GM12891 (cell line): ENCODE data around the gene WDR27.

Experiments used
- PAX5 ChIP-seq: IDR thresholded peaks from 2 replicates; pipeline ENCODE4 v1.6.1; 2011; ENCODE audit warnings: low read length, moderate library complexity, mild to moderate bottlenecking; ENCODE audit not compliant: insufficient read depth, severe bottlenecking
- POLR2A ChIP-seq: IDR thresholded peaks from 2 replicates; pipeline ENCODE4 v1.6.1; 2011; ENCODE audit warnings: low read depth, low read length, control low read depth
- POLR2AphosphoS5 ChIP-seq: IDR thresholded peaks from 2 replicates; pipeline ENCODE4 v1.6.1; 2011; ENCODE audit warnings: low read depth, low read length, control low read depth
- TAF1 ChIP-seq: IDR thresholded peaks from 2 replicates; pipeline ENCODE4 v1.6.1; 2011; ENCODE audit warnings: low read depth, low read length, control low read depth

DNA sequence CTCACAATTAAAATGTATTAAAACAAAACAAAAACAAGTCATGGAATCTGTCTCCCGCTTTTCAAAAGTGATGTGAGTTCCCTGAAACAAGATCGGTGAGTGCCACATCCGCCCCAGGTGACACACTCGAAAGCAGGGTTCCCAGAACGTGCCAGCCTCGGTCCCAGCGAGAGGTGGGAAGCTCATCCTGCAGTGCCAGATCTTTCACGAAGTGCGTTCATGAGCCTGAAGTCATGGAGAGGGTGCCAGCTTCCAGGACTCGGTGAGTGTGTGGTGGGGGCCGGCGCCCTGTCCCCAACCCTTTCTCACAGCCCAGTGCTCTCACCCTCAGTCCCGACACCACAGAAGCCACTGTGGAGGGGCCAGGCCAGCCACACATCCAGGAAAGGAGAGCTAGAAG lies 127.4 kb downstream of the WDR27 start:
- TF ChIP-seq POLR2A (no peak), POLR2AphosphoS5 (no peak), TAF1 (no peak), PAX5 (no peak)
